HFFc6 (cell line): ENCODE measurements around the gene PITPNC1. TPM values are rescaled to one million over a fixed set of nuclear protein-coding genes. Genes with fewer than 3 reads are reported as not detected.
"Not testable (repeated sequence)": the region's sequence is repeated elsewhere in the genome, so short reads cannot be mapped to it uniquely, and the experiment has no call there.

Experiments used
- DNase-seq: peaks from one replicate; pipeline ENCODE4 v3.0.0-alpha.2; 2018
- H3K27ac Mint-ChIP-seq: 2 replicates; pipeline ENCODE4 v1.8.0; 2020; ENCODE audit warnings: mild to moderate bottlenecking, mixed read lengths
- H3K27me3 Mint-ChIP-seq: 2 replicates; pipeline ENCODE4 v1.8.0; 2021; ENCODE audit warnings: mild to moderate bottlenecking, moderate library complexity, mixed read lengths; ENCODE audit not compliant: insufficient read depth
- H3K36me3 Mint-ChIP-seq: 2 replicates; pipeline ENCODE4 v1.8.0; 2021; ENCODE audit warnings: low read depth, mixed read lengths
- H3K4me1 Mint-ChIP-seq: 2 replicates; pipeline ENCODE4 v1.8.0; 2020; ENCODE audit warnings: low read depth, mixed read lengths
- H3K4me3 Mint-ChIP-seq: 2 replicates; pipeline ENCODE4 v1.8.0; 2020; ENCODE audit warnings: mild to moderate bottlenecking, moderate library complexity, mixed read lengths
- H3K9me3 Mint-ChIP-seq: 2 replicates; pipeline ENCODE4 v1.8.0; 2020; ENCODE audit warnings: mild to moderate bottlenecking, mixed read lengths
- CTCF ChIP-seq: fragments of 200-600 bp; sonication (generic); IDR thresholded peaks from 2 replicates; pipeline ENCODE4 v1.5.0; 2021; ENCODE audit warnings: antibody characterized with exemption, mild to moderate bottlenecking
- total RNA-seq, 6 experiments: library from RNA; stranded (reverse); fragmentation: NEBNext Ultra II Directional; extraction: Animal tissue kit (Norgen Biotek cat#: 25700); gene quantifications; 2 replicates in 1 of 6; 3 replicates in 5 of 6; pipeline ENCODE4 v1.2.3, GENCODE V29; 2021

The PITPNC1 gene
- total RNA-seq, 6 experiments from 2014 or later = 6.9 to 11.1 (median 7.7) TPM

GRCh38 chr17:67642488-67642887 is 265.4 kb downstream of the PITPNC1 start:
- DNase-seq = no peak
- Mint-ChIP-seq H3K27ac (no peak overlapping the region), H3K4me3 (no peak overlapping the region), H3K36me3 (no peaks in the 10 kb centered on the region), H3K4me1 (peaks cover 6% of the 10 kb centered on the region), H3K9me3 (no peaks in the 10 kb centered on the region), H3K27me3 (no peaks in the 10 kb centered on the region)
- TF ChIP-seq CTCF = no peak

GRCh38 chr17:67644061-67644460 is 267.0 kb downstream of the PITPNC1 start:
- no peak overlapping the region for H3K4me3 Mint-ChIP-seq
- H3K9me3 Mint-ChIP-seq = no peaks in the 10 kb centered on the region
- H3K27me3 Mint-ChIP-seq = no peaks in the 10 kb centered on the region
- TF ChIP-seq CTCF = no peak
- no peak overlapping the region for H3K27ac Mint-ChIP-seq
- no peak for DNase-seq
- peaks cover 6% of the 10 kb centered on the region for H3K4me1 Mint-ChIP-seq
- H3K36me3 Mint-ChIP-seq = no peaks in the 10 kb centered on the region

- not testable (repeated sequence) for H3K36me3 Mint-ChIP-seq, DNase-seq, H3K9me3 Mint-ChIP-seq, H3K4me1 Mint-ChIP-seq, H3K4me3 Mint-ChIP-seq, H3K27ac Mint-ChIP-seq, H3K27me3 Mint-ChIP-seq
These were observed 268.1 kb downstream of the PITPNC1 start for GRCh38 chr17:67645195-67645594.

- TF ChIP-seq CTCF = no peak
- no peak for DNase-seq
- H3K27ac Mint-ChIP-seq = no peak overlapping the region
- no peaks in the 10 kb centered on the region for H3K9me3 Mint-ChIP-seq
- H3K4me3 Mint-ChIP-seq = no peak overlapping the region
- no peaks in the 10 kb centered on the region for H3K4me1 Mint-ChIP-seq
- H3K36me3 Mint-ChIP-seq = no peaks in the 10 kb centered on the region
- no peaks in the 10 kb centered on the region for H3K27me3 Mint-ChIP-seq
These were observed 269.4 kb downstream of the PITPNC1 start for GRCh38 chr17:67646472-67646871.

GRCh38 chr17:67647482-67647881 is 270.4 kb downstream of the PITPNC1 start:
- Mint-ChIP-seq H3K9me3 (no peaks in the 10 kb centered on the region), H3K36me3 (no peaks in the 10 kb centered on the region)

More at GRCh38 chr17:67647482-67647881, 270.4 kb downstream of the PITPNC1 start:
- no peaks in the 10 kb centered on the region for H3K27me3 Mint-ChIP-seq
- TF ChIP-seq CTCF = no peak
- no peak overlapping the region for H3K27ac Mint-ChIP-seq
- no peak overlapping the region for H3K4me3 Mint-ChIP-seq
- DNase-seq = no peak
- H3K4me1 Mint-ChIP-seq = no peaks in the 10 kb centered on the region
